PC-9 (cell line): ENCODE measurements around the gene INPP5B. TPM values are rescaled to one million over a fixed set of nuclear protein-coding genes. Genes with fewer than 3 reads are reported as not detected.
"Not testable (repeated sequence)": the region's sequence is repeated elsewhere in the genome, so short reads cannot be mapped to it uniquely, and the experiment has no call there.

Experiments used
- BruUV-seq: library from RNA; stranded (reverse); fragments of 400-500 nt; replicated peaks from 2 replicates; lab custom pipeline; 2021; lab: Mats Ljungman, UMichigan
- CTCF ChIA-PET: fragments of 300-600 bp; sonication (Branson Sonifier 250); formaldehyde crosslinking; loops from one replicate; lab custom pipeline; 2022; ENCODE audit warnings: antibody characterized with exemption; lab: Charles Lee
- POLR2A ChIA-PET: fragments of 300-600 bp; sonication (Branson Sonifier 250); formaldehyde crosslinking; loops from one replicate; lab custom pipeline; 2022; ENCODE audit warnings: antibody characterized with exemption; ENCODE audit not compliant: unreplicated experiment; lab: Charles Lee
- DNase-seq, 2 experiments: peaks; one replicate each; pipeline versions ENCODE4 v3.0.0 to v3.0.0-alpha.2; 2015 to 2022; ENCODE audit warnings: mixed read lengths in 1 of 2
- H2AFZ ChIP-seq: fragments of 200-600 bp; sonication (generic); 2 replicates; pipeline ENCODE4 v1.8.1; 2017; ENCODE audit warnings: antibody characterized with exemption
- H3F3A ChIP-seq: fragments of 200-600 bp; sonication (generic); 2 replicates; pipeline ENCODE4 v1.8.1; 2017; ENCODE audit warnings: antibody characterized with exemption, mild to moderate bottlenecking, low read depth; ENCODE audit not compliant: insufficient read depth
- H3K27ac ChIP-seq: fragments of 200-600 bp; sonication (generic); 2 replicates; pipeline ENCODE4 v1.6.1; 2016; ENCODE audit warnings: mixed run types
- H3K27me3 ChIP-seq: fragments of 200-600 bp; sonication (generic); 2 replicates; pipeline ENCODE4 v1.6.1; 2016; ENCODE audit warnings: low read depth, mixed run types; ENCODE audit not compliant: insufficient read depth
- H3K36me3 ChIP-seq: fragments of 200-600 bp; sonication (generic); 2 replicates; pipeline ENCODE4 v1.6.1; 2016; ENCODE audit warnings: low read depth, mixed run types
- H3K4me1 ChIP-seq: fragments of 200-600 bp; sonication (generic); replicated peaks from 2 replicates; pipeline ENCODE4 v1.6.1; 2016; ENCODE audit warnings: mixed run types; ENCODE audit not compliant: insufficient read depth
- H3K4me2 ChIP-seq: fragments of 200-600 bp; sonication (generic); 2 replicates; pipeline ENCODE4 v1.6.1; 2017; ENCODE audit warnings: mixed run types
- H3K4me3 ChIP-seq: fragments of 200-600 bp; sonication (generic); 2 replicates; pipeline ENCODE4 v1.6.1; 2016; ENCODE audit warnings: mixed run types
- H3K79me2 ChIP-seq: fragments of 200-600 bp; sonication (generic); 2 replicates; pipeline ENCODE4 v1.6.1; 2017; ENCODE audit warnings: low read depth, mixed run types
- H3K9me2 ChIP-seq: fragments of 200-600 bp; sonication (generic); 2 replicates; pipeline ENCODE4 v1.8.1; 2017; ENCODE audit warnings: mild to moderate bottlenecking; ENCODE audit not compliant: insufficient read depth
- H3K9me3 ChIP-seq: fragments of 200-600 bp; sonication (generic); 2 replicates; pipeline ENCODE4 v1.8.1; 2016; ENCODE audit warnings: low read depth; ENCODE audit not compliant: insufficient read depth
- H4K20me1 ChIP-seq: fragments of 200-600 bp; sonication (generic); 2 replicates; pipeline ENCODE4 v1.8.1; 2017; ENCODE audit not compliant: insufficient read depth
- EZH2 ChIP-seq: fragments of 200-600 bp; sonication (generic); IDR thresholded peaks from 2 replicates; pipeline ENCODE4 v1.8.0; 2017; ENCODE audit warnings: antibody characterized with exemption, low read depth
- intact Hi-C: fragments of 100-400 bp; cut with micrococcal nuclease; formaldehyde crosslinking; loops from one replicate; pipeline ENCODE4 v1.10.0; 2022; ENCODE audit not compliant: unreplicated experiment
- total RNA-seq: library from RNA; stranded (reverse); gene quantifications from 2 replicates; pipeline ENCODE4 v1.2.3, GENCODE V29; 2021
- TF ChIP-seq, protein P1 (sequence below): fragments of 200-600 bp; sonication (generic); conservative IDR thresholded peaks from 2 replicates; pipeline ENCODE4 v1.6.1; 2017; ENCODE audit warnings: mixed run types, antibody characterized with exemption, mild to moderate bottlenecking, moderate library complexity

The INPP5B gene
- total RNA-seq, 1 experiment from 2014 or later: 28.1 TPM

DNA sequence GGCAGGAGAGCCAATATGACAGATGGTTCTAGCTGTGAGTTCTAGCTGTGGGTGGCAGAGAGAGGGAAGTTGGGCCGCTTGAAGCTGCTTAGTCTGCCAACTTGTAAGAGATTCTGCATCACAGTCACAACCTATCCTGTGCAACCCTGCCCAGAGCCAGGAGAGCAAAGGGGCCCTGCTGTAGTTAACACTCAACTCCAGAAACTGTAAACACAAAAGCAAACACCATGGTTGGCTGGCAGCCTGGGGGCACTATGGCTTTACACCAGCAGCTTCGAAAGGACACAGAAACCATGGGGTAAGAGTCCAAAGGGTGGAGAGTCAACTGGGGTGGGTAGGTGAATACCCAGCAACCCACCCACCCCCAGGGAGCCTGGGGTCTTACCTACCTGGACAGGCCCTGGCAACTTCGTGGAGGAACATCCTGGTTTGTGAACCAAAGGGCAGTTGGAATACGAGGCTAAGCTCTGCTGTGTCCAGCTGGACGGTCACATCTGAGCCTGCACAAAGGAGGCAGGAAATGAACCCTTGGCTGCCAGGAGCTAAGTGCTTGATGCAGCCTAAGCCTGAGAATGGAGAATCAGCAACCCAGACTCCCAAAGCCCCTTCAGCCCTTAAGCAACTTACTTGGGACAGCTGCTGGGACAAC, 6.4 kb downstream of the INPP5B start:
- no peaks in the 10 kb centered on the region for H3K9me2 ChIP-seq
- no peaks in the 10 kb centered on the region for H3K27me3 ChIP-seq
- H3K4me3 ChIP-seq: no peak overlapping the region
- no peaks in the 10 kb centered on the region for H4K20me1 ChIP-seq
- TF ChIP-seq EZH2: no peak
- TF ChIP-seq, protein P1, sequence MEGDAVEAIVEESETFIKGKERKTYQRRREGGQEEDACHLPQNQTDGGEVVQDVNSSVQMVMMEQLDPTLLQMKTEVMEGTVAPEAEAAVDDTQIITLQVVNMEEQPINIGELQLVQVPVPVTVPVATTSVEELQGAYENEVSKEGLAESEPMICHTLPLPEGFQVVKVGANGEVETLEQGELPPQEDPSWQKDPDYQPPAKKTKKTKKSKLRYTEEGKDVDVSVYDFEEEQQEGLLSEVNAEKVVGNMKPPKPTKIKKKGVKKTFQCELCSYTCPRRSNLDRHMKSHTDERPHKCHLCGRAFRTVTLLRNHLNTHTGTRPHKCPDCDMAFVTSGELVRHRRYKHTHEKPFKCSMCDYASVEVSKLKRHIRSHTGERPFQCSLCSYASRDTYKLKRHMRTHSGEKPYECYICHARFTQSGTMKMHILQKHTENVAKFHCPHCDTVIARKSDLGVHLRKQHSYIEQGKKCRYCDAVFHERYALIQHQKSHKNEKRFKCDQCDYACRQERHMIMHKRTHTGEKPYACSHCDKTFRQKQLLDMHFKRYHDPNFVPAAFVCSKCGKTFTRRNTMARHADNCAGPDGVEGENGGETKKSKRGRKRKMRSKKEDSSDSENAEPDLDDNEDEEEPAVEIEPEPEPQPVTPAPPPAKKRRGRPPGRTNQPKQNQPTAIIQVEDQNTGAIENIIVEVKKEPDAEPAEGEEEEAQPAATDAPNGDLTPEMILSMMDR: no peak
- H3K36me3 ChIP-seq: no peaks in the 10 kb centered on the region
- CTCF ChIA-PET: interaction anchor here (0.6 to 1.9 kb wide), 3 partner anchors 9 to 1486 kb away, joined by 5 read pairs; partner anchors contain the start of gene MTF1
- no peaks in the 10 kb centered on the region for H3K79me2 ChIP-seq
- H3K9me3 ChIP-seq: no peaks in the 10 kb centered on the region
- DNase-seq: no peak
- peaks cover 8% of the 10 kb centered on the region; the same call in 1 of the 2 replicates for H3K4me1 ChIP-seq
- no peak overlapping the region for H3K27ac ChIP-seq
- no peak overlapping the region for H2AFZ ChIP-seq
- intact Hi-C loops: no loop called here
- H3F3A ChIP-seq: peaks cover 10% of the 10 kb centered on the region
- BruUV-seq: no TSS peak
- no peak overlapping the region; the same call in 1 of the 2 replicates for H3K4me2 ChIP-seq
- POLR2A ChIA-PET: interaction anchor here (0.7 to 0.9 kb wide), 2 partner anchors 9 to 464 kb away, joined by 4 to 5 read pairs; no protein-coding TSS in a partner anchor

DNA sequence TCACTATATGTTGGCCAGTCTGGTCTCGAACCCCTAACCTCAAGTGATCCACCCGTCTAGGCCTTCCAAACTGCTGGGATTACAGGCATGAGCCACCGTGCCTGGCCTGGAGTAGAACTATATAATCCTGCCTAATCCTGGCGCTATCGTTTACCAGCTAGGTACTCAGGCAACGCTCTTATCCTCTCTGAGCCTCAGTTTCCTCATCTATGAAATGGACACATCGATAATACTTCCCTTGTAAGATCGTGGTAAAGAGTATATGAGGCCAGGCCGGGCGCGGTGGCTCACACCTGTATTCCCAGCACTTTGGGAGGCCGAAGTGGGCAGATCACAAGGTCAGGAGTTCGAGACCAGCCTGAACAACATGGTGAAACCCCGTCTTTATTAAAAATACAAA, 10.1 kb downstream of the INPP5B start:
- H3K36me3 ChIP-seq, H3K9me2 ChIP-seq, BruUV-seq, H4K20me1 ChIP-seq, DNase-seq, intact Hi-C loops, CTCF ChIA-PET, H2AFZ ChIP-seq, H3K9me3 ChIP-seq, H3K4me3 ChIP-seq, H3K27me3 ChIP-seq, POLR2A ChIA-PET, H3K79me2 ChIP-seq, H3K4me2 ChIP-seq, H3K27ac ChIP-seq: not testable (repeated sequence)
- H3K4me1 ChIP-seq: peaks cover 22% of the 10 kb centered on the region
- peaks cover 32% of the 10 kb centered on the region for H3F3A ChIP-seq

DNA sequence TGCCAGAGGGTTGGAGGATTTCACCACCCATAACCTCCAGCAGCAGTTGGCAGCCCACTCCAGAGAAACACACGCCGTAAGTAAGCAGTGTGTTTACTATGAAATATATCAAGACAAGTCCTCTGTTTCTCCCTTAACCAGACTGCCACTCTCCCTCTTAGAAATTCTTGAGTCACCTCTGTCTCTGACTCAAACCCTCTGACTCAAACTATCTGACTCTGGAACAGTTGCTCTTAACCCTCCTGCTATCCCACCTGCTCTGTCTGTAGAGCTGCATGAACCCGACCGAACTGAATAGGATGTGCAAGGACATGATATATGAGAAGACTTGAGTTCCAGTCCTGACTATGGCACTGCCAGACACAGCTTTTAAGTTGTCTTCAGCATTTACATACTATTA, 14.1 kb downstream of the INPP5B start:
- peak overlapping the region; percentile 77 for H2AFZ ChIP-seq
- peaks cover 35% of the 10 kb centered on the region for H3K79me2 ChIP-seq
- H3F3A ChIP-seq: peaks cover 36% of the 10 kb centered on the region
- H3K4me2 ChIP-seq: peak overlapping the region; percentile 86
- H3K4me3 ChIP-seq: peak overlapping the region; percentile 78; the same call in 1 of the 2 replicates
- TF ChIP-seq, protein P1: no peak
- no peak for TF ChIP-seq EZH2
- no peaks in the 10 kb centered on the region for H3K9me3 ChIP-seq
- H4K20me1 ChIP-seq: no peaks in the 10 kb centered on the region; the same call in 1 of the 2 replicates
- intact Hi-C loops: loop anchor here (5.0 kb wide), 1 partner anchor 40 kb away; no protein-coding TSS in a partner anchor
- no TSS peak for BruUV-seq
- DNase-seq: peak in 1 of 2 experiments; percentile 80
- H3K9me2 ChIP-seq: no peaks in the 10 kb centered on the region
- ChIA-PET POLR2A (interaction anchor here (0.6 kb wide), 1 partner anchor 18 kb away, joined by 5 read pairs; no protein-coding TSS in a partner anchor), CTCF (interaction anchor here (0.6 kb wide), 1 partner anchor 240 kb away, joined by 5 read pairs; no protein-coding TSS in a partner anchor)
- H3K27ac ChIP-seq: peak overlapping the region; percentile 28
- H3K27me3 ChIP-seq: no peaks in the 10 kb centered on the region
- peaks cover 38% of the 10 kb centered on the region for H3K4me1 ChIP-seq
- H3K36me3 ChIP-seq: no peaks in the 10 kb centered on the region; the same call in 1 of the 2 replicates
